Measurements from ENCODE around the gene FMN1.

FMN1 gene

DNA sequence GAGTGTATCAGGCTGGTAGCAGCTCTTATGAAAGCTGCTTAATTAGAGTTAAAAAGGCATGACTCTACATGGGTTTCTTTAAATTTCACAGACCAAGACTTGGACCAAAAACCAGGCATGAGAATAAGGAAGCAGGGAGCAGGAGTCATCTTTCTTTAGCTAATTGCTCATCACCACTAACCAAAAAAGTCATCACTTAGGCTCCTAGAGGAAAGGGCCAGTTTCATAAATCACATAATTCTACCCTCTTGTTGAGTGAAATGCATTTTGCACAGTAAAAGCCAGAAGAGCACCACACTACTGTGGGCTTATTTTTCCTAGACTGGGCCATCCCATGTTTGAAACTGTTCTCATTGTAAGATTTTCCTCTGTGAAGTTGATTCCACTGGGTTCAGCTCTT, 301.1 kb downstream of the FMN1 start:
- no peaks in the 10 kb centered on the region for H3K36me3 ChIP-seq (ENCODE audit: control insufficient read depth, insufficient read depth, low read length)
- no peaks in the 10 kb centered on the region for H3K9me3 ChIP-seq (ENCODE audit: control insufficient read depth, low read length)
- no peaks in the 10 kb centered on the region for H3K4me1 ChIP-seq
- H2AFZ ChIP-seq, result no peak overlapping the region
- TF ChIP-seq, protein P1, sequence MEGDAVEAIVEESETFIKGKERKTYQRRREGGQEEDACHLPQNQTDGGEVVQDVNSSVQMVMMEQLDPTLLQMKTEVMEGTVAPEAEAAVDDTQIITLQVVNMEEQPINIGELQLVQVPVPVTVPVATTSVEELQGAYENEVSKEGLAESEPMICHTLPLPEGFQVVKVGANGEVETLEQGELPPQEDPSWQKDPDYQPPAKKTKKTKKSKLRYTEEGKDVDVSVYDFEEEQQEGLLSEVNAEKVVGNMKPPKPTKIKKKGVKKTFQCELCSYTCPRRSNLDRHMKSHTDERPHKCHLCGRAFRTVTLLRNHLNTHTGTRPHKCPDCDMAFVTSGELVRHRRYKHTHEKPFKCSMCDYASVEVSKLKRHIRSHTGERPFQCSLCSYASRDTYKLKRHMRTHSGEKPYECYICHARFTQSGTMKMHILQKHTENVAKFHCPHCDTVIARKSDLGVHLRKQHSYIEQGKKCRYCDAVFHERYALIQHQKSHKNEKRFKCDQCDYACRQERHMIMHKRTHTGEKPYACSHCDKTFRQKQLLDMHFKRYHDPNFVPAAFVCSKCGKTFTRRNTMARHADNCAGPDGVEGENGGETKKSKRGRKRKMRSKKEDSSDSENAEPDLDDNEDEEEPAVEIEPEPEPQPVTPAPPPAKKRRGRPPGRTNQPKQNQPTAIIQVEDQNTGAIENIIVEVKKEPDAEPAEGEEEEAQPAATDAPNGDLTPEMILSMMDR (IDR thresholded peaks at IDR 0.05), result no peak
- no peak overlapping the region for H3K27ac ChIP-seq
- H3K79me2 ChIP-seq, result no peaks in the 10 kb centered on the region
- no peak overlapping the region for H3K4me2 ChIP-seq (ENCODE audit: low read length)
- no peak overlapping the region for H3K9ac ChIP-seq
- no peaks in the 10 kb centered on the region for H3K27me3 ChIP-seq (ENCODE audit: control insufficient read depth, insufficient read depth, low read length)
- no peak overlapping the region for H3K4me3 ChIP-seq (ENCODE audit: low read depth, low read length)

DNA sequence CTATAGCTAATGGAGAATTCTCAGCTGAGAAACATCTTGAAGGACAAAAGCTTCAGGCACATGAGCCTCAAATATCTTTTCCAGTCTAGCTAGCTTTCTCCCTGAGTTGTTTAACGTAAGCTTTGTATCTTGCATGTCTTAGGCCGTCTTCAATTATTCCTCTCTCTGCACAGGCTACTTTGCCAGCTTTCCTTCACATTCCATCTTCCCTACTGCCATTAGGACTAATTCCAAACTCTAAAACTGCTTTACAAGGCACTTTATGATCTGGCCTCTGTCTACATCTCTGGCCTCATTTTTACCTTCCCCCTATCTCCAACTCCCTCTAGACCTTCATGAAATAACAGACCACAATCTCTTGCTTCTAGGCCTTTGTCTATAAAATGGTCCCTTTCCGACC, 305.3 kb downstream of the FMN1 start:
- no peaks in the 10 kb centered on the region for H3K9me3 ChIP-seq (ENCODE audit: control insufficient read depth, low read length)
- no peak overlapping the region for H3K27ac ChIP-seq
- no peaks in the 10 kb centered on the region for H3K27me3 ChIP-seq (ENCODE audit: control insufficient read depth, insufficient read depth, low read length)
- no peaks in the 10 kb centered on the region for H3K4me1 ChIP-seq
- no peaks in the 10 kb centered on the region for H3K36me3 ChIP-seq (ENCODE audit: control insufficient read depth, insufficient read depth, low read length)
- no peak overlapping the region for H2AFZ ChIP-seq
- TF ChIP-seq, protein P1 (IDR thresholded peaks at IDR 0.05), result no peak
- H3K4me3 ChIP-seq (ENCODE audit: low read depth, low read length), result no peak overlapping the region
- H3K9ac ChIP-seq, result no peak overlapping the region
- H3K79me2 ChIP-seq, result no peaks in the 10 kb centered on the region
- H3K4me2 ChIP-seq (ENCODE audit: low read length), result no peak overlapping the region

DNA sequence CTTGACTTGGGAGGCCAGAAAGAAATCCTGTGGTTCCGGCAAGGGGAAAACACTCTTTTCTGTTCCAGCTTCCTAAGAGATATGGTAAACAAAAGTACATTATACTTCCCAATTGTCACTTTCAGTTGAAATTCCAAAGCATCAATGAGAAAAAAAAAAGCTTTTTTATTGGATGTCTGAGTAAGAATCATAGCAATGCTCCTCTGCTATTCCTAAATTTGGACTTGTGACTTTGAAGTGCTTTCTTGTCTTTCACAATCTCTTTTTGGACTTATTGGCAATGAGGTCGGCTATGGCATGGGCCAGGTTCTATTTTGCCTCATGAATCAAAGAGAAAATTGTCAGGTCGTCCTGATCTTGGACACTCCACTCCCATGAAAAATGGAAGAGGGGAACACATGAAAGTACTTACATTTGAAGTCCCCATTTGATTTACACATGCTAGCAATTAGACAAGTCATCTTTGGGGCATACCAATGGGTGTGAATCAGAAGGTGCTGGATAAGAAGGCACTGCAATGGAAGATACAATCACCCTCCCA, 306.2 kb downstream of the FMN1 start:
- no peak overlapping the region for H3K4me2 ChIP-seq (ENCODE audit: low read length)
- no peak overlapping the region for H3K4me3 ChIP-seq (ENCODE audit: low read depth, low read length)
- H3K9me3 ChIP-seq (ENCODE audit: control insufficient read depth, low read length), result no peaks in the 10 kb centered on the region
- no peak overlapping the region for H3K9ac ChIP-seq
- H3K27me3 ChIP-seq (ENCODE audit: control insufficient read depth, insufficient read depth, low read length), result no peaks in the 10 kb centered on the region
- no peak overlapping the region for H2AFZ ChIP-seq
- no peaks in the 10 kb centered on the region for H3K36me3 ChIP-seq (ENCODE audit: control insufficient read depth, insufficient read depth, low read length)
- TF ChIP-seq, protein P1 (IDR thresholded peaks at IDR 0.05), result no peak
- H3K27ac ChIP-seq, result no peak overlapping the region
- no peaks in the 10 kb centered on the region for H3K4me1 ChIP-seq
- no peaks in the 10 kb centered on the region for H3K79me2 ChIP-seq

DNA sequence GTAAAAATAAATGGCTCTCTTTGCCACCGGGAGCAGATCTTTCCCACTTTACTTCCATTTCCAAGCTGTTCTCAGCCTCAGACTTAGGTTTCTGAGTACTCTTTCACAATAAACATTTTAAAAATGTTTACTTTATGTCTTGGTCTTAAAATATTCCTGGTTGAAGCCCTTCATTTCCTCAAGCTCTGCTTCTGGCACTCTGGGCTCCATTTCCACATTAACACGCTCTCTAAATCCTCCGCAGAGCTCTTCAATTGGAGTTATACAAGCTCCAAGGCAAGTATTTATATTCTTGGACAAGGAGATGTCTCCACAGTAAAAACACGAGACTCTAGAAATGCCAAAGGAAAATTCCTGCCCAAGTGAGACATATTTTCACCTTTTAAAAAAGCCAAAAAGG, 307.4 kb downstream of the FMN1 start:
- H3K27ac ChIP-seq, result no peak overlapping the region

DNA sequence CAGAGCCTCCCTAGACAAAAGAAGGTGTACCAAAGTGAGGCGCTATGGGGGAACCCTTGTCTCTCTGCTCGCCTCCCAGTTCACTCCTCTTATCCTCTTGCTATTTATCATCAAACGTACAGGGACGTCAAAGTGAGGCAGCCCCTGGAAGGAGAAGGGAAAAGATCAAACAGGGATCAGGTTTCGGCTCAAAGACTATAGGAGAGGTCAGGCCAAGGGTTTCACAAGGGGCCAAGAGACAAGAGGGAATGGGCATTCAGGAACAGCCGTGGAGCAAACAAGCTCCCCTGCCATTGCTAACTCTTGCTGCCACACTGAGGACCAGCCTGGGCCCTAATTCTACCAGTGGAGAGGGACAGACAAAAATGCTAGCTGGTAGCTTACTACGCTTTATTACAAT, 308.1 kb downstream of the FMN1 start:
- Histone ChIP-seq H3K4me1 (no peaks in the 10 kb centered on the region), H3K27ac (no peak overlapping the region)

More for the DNA sequence above, 307.4 kb downstream of the FMN1 start:
- Histone ChIP-seq H3K27me3 (ENCODE audit: control insufficient read depth, insufficient read depth, low read length) (no peaks in the 10 kb centered on the region), H3K79me2 (no peaks in the 10 kb centered on the region), H3K9ac (no peak overlapping the region), H2AFZ (no peak overlapping the region), H3K4me1 (no peaks in the 10 kb centered on the region), H3K4me2 (ENCODE audit: low read length) (no peak overlapping the region), H3K36me3 (ENCODE audit: control insufficient read depth, insufficient read depth, low read length) (no peaks in the 10 kb centered on the region), H3K9me3 (ENCODE audit: control insufficient read depth, low read length) (no peaks in the 10 kb centered on the region), H3K4me3 (ENCODE audit: low read depth, low read length) (no peak overlapping the region)
- TF ChIP-seq, protein P1 (IDR thresholded peaks at IDR 0.05), result no peak

More for the DNA sequence above, 308.1 kb downstream of the FMN1 start:
- Histone ChIP-seq H3K9me3 (ENCODE audit: control insufficient read depth, low read length) (no peaks in the 10 kb centered on the region), H3K9ac (no peak overlapping the region), H3K36me3 (ENCODE audit: control insufficient read depth, insufficient read depth, low read length) (no peaks in the 10 kb centered on the region), H3K79me2 (no peaks in the 10 kb centered on the region), H2AFZ (no peak overlapping the region), H3K4me3 (ENCODE audit: low read depth, low read length) (no peak overlapping the region), H3K4me2 (ENCODE audit: low read length) (no peak overlapping the region), H3K27me3 (ENCODE audit: control insufficient read depth, insufficient read depth, low read length) (no peaks in the 10 kb centered on the region)
- TF ChIP-seq, protein P1 (IDR thresholded peaks at IDR 0.05), result no peak

Data from parathyroid adenoma (tissue), 2 donors.